K562 (cell line): ENCODE results near the gene ZNF672. TPM values are rescaled to one million over a fixed set of nuclear protein-coding genes. Genes with fewer than 3 reads are reported as not detected.
A peak's percentile ranks its signal among the peaks of the same experiment; 100 is the strongest.

ENCODE experiments used
- E2F1 ChIP-seq: sonication (generic); formaldehyde crosslinking; IDR thresholded peaks from 2 replicates; pipeline ENCODE4 v1.8.1; 2023; ENCODE audit warnings: mild to moderate bottlenecking, missing genetic modification reagents, moderate library complexity
- EP400 ChIP-seq: fragments of 450-650 bp; IDR thresholded peaks from 2 replicates; pipeline ENCODE4 v1.6.1; 2017; ENCODE audit warnings: antibody characterized with exemption, mild to moderate bottlenecking, moderate library complexity
- ETV1 ChIP-seq: fragments of 450-650 bp; conservative IDR thresholded peaks from 2 replicates; pipeline ENCODE4 v1.6.1; 2016; ENCODE audit warnings: missing genetic modification characterization, control low read depth, low read depth, missing compliant biosample characterization
- MCM2 ChIP-seq: fragments of 450-650 bp; IDR thresholded peaks from 2 replicates; pipeline ENCODE4 v1.6.1; 2017; ENCODE audit warnings: low read depth, mild to moderate bottlenecking
- POLR2A ChIP-seq: fragments of 450-650 bp; conservative IDR thresholded peaks from 2 replicates; pipeline ENCODE4 v1.6.1; 2016
- SMARCE1 ChIP-seq: fragments of 450-650 bp; IDR thresholded peaks from 2 replicates; pipeline ENCODE4 v1.7.1; 2016; ENCODE audit warnings: mild to moderate bottlenecking
- U2AF1 ChIP-seq: fragments of 200-400 bp; formaldehyde crosslinking; optimal IDR thresholded peaks from 2 replicates; pipeline ENCODE3; 2017; ENCODE audit warnings: mild to moderate bottlenecking, low read depth, low read length, moderate library complexity
- ZFP36 ChIP-seq: fragments of 150-350 bp; IDR thresholded peaks from 2 replicates; pipeline ENCODE4 v1.6.1; 2018; ENCODE audit warnings: low read length, low read depth; ENCODE audit not compliant: partially characterized antibody
- ZNF318 ChIP-seq, 2 experiments: fragments of 450-650 bp; IDR thresholded peaks; 2 replicates each; pipeline ENCODE4 v1.6.1; 2016; ENCODE audit warnings: mild to moderate bottlenecking in 2 of 2, borderline replicate concordance in 1 of 2, low read depth in 1 of 2, moderate library complexity in 1 of 2
- polyA plus RNA-seq, 8 experiments: library from polyadenylated mRNA; depleted of rRNA in 4 of 8; stranded (reverse) in 5 of 8; unstranded in 3 of 8; fragments of >200 nt; fragmentation: Nextera tagmentation in 2 of 8; fragmentation: Illumina TruSeq in 1 of 8; extraction: Ambion mirVana in 2 of 8; extraction: Trizol in 1 of 8; gene quantifications; 2 replicates each; pipeline versions ENCODE4 v1.2.1 to v1.2.3, GENCODE V29; 2011 to 2014; ENCODE audit warnings: inconsistent platforms in 1 of 8, missing spikeins in 1 of 8
- total RNA-seq, 7 experiments: library from RNA; depleted of rRNA in 6 of 7; stranded (reverse); fragments of >200 nt in 6 of 7; fragmentation: Illumina TruSeq in 2 of 7; extraction: Trizol in 2 of 7; gene quantifications; 2 replicates each; pipeline versions ENCODE4 v1.2.1 to v1.2.3, GENCODE V29; 2011 to 2021; ENCODE audit warnings: low replicate concordance in 1 of 7
- TF ChIP-seq, protein P1 (sequence below), 2 experiments: fragments of 150-350 bp in 1 of 2; IDR thresholded peaks; 2 replicates each; pipeline ENCODE4 v1.6.1; 2012 to 2016; ENCODE audit warnings: low read depth in 2 of 2, low read length in 2 of 2, mild to moderate bottlenecking in 1 of 2, moderate library complexity in 1 of 2

The ZNF672 gene
- total and polyA plus RNA-seq, 9 of the 15 experiments (the other 6 are each of a cell fraction or from before 2014, with no cell fraction given): 1.9 to 57.9 (median 24.1) TPM

GRCh38 chr1:248873409-248873992 is 35.5 kb downstream of the ZNF672 start (continued):
- TF ChIP-seq ZNF318 (IDR thresholded peaks at IDR 0.05; ENCODE audit: borderline replicate concordance in 1 of 2, low read depth in 1 of 2) (no peak), ETV1 (tag) (peak; percentile 87), EP400 (peak; percentile 42), E2F1 (CRISPR knock-in tag) (peak; percentile 56; the same call in 1 of the 2 replicates), MCM2 (no peak), ZFP36 (peak; percentile 71), POLR2A (peak; percentile 82), SMARCE1 (peak; percentile 61), U2AF1 (no peak)
- TF ChIP-seq, protein P1, sequence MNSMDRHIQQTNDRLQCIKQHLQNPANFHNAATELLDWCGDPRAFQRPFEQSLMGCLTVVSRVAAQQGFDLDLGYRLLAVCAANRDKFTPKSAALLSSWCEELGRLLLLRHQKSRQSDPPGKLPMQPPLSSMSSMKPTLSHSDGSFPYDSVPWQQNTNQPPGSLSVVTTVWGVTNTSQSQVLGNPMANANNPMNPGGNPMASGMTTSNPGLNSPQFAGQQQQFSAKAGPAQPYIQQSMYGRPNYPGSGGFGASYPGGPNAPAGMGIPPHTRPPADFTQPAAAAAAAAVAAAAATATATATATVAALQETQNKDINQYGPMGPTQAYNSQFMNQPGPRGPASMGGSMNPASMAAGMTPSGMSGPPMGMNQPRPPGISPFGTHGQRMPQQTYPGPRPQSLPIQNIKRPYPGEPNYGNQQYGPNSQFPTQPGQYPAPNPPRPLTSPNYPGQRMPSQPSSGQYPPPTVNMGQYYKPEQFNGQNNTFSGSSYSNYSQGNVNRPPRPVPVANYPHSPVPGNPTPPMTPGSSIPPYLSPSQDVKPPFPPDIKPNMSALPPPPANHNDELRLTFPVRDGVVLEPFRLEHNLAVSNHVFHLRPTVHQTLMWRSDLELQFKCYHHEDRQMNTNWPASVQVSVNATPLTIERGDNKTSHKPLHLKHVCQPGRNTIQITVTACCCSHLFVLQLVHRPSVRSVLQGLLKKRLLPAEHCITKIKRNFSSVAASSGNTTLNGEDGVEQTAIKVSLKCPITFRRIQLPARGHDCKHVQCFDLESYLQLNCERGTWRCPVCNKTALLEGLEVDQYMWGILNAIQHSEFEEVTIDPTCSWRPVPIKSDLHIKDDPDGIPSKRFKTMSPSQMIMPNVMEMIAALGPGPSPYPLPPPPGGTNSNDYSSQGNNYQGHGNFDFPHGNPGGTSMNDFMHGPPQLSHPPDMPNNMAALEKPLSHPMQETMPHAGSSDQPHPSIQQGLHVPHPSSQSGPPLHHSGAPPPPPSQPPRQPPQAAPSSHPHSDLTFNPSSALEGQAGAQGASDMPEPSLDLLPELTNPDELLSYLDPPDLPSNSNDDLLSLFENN (IDR thresholded peaks at IDR 0.05; ENCODE audit: low read depth in 2 of 2, low read length in 2 of 2): peak in 1 of 2 experiments; percentile 7; a peak in 1 of 4 replicates
